C4-2B (cell line): ENCODE results near the gene ZNG1A.
"Not testable (repeated sequence)": the region's sequence is repeated elsewhere in the genome, so short reads cannot be mapped to it uniquely, and the experiment has no call there.

Experiments used
- ZFX ChIP-seq: fragments of 450-650 bp; IDR thresholded peaks from 2 replicates; pipeline ENCODE4 v1.6.1; 2017
- TF ChIP-seq, protein P1 (sequence below): fragments of 450-650 bp; conservative IDR thresholded peaks from 2 replicates; pipeline ENCODE4 v1.5.1; 2017; ENCODE audit warnings: mild to moderate bottlenecking

DNA sequence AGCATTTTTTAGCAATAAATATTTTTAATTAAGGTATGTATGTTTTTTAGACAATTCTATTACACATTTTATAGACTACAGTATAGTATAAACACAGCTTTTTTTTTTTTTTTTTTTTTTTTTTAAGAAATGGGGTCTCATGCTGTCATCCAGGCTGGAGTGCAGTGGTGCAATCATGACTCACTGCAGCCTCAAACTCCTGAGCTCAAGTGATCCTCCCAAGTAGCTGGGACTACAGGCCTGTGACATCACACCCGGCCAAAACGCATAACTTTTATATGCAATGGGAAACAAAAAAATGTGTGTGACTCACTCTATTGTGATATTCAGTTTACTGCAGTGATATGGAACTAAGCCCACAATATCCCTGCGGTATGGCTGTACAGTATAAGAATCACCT, 9.1 kb downstream of the ZNG1A start:
- TF ChIP-seq, protein P1, sequence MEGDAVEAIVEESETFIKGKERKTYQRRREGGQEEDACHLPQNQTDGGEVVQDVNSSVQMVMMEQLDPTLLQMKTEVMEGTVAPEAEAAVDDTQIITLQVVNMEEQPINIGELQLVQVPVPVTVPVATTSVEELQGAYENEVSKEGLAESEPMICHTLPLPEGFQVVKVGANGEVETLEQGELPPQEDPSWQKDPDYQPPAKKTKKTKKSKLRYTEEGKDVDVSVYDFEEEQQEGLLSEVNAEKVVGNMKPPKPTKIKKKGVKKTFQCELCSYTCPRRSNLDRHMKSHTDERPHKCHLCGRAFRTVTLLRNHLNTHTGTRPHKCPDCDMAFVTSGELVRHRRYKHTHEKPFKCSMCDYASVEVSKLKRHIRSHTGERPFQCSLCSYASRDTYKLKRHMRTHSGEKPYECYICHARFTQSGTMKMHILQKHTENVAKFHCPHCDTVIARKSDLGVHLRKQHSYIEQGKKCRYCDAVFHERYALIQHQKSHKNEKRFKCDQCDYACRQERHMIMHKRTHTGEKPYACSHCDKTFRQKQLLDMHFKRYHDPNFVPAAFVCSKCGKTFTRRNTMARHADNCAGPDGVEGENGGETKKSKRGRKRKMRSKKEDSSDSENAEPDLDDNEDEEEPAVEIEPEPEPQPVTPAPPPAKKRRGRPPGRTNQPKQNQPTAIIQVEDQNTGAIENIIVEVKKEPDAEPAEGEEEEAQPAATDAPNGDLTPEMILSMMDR: not testable (repeated sequence)
- TF ChIP-seq ZFX: not testable (repeated sequence)
